ENCODE data around the gene UPP1. TPM values are rescaled to one million over a fixed set of nuclear protein-coding genes. Genes with fewer than 3 reads are reported as not detected.

The UPP1 gene
- total and polyA plus RNA-seq, 4 donors: 6.1 to 282 (median 82.9) TPM

DNA sequence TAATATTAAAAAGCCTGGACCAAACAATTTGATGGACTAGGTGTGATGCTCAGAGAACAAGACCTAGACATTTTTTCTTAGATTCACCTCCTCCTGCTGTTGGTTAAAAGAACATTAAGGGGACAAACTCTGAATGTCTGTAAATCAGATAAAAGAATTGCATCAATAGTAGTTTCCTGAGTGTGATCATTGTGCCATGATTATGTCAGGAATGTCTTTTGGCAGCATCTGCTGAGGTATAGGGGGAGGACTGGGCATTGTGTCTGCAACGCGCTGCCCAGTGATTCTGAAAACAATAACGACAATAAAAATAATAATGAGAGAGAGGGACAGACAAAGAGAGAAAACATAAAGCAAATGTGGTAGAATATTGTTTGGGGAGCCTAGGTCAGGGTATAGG lies 46.8 kb upstream of the UPP1 start:
- ATAC-seq (ENCODE audit: insufficient read depth, low FRiP score): no peak
- TF ChIP-seq, protein P1, sequence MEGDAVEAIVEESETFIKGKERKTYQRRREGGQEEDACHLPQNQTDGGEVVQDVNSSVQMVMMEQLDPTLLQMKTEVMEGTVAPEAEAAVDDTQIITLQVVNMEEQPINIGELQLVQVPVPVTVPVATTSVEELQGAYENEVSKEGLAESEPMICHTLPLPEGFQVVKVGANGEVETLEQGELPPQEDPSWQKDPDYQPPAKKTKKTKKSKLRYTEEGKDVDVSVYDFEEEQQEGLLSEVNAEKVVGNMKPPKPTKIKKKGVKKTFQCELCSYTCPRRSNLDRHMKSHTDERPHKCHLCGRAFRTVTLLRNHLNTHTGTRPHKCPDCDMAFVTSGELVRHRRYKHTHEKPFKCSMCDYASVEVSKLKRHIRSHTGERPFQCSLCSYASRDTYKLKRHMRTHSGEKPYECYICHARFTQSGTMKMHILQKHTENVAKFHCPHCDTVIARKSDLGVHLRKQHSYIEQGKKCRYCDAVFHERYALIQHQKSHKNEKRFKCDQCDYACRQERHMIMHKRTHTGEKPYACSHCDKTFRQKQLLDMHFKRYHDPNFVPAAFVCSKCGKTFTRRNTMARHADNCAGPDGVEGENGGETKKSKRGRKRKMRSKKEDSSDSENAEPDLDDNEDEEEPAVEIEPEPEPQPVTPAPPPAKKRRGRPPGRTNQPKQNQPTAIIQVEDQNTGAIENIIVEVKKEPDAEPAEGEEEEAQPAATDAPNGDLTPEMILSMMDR (IDR thresholded peaks at IDR 0.05; ENCODE audit: control extremely low read depth, extremely low read depth): no peak
- Histone ChIP-seq H3K4me1 (ENCODE audit: control insufficient read depth in 5 of 5, insufficient read depth in 5 of 5, low read length in 5 of 5) (no peaks in the 10 kb centered on the region), H3K36me3 (ENCODE audit: control insufficient read depth in 4 of 4, insufficient read depth in 4 of 4, low read length in 4 of 4) (no peaks in the 10 kb centered on the region), H3K9me3 (ENCODE audit: control insufficient read depth in 4 of 4, insufficient read depth in 3 of 4, low read length in 3 of 4) (no peaks in the 10 kb centered on the region), H3K27ac (ENCODE audit: low read depth in 1 of 2, low read length in 1 of 2) (no peak overlapping the region), H3K4me3 (no peak overlapping the region), H3K9ac (ENCODE audit: insufficient read depth in 1 of 2, low read length in 2 of 2) (no peak overlapping the region), H3K27me3 (ENCODE audit: control insufficient read depth in 3 of 3, insufficient read depth in 3 of 3, low read length in 2 of 3) (peaks cover 0 to 10% (median 0%) of the 10 kb centered on the region in 3 donors)
- DNase-seq: no peak
- 60 to 79% methylated on average over 3 of the region's 3 CpGs for WGBS, 2 donors

DNA sequence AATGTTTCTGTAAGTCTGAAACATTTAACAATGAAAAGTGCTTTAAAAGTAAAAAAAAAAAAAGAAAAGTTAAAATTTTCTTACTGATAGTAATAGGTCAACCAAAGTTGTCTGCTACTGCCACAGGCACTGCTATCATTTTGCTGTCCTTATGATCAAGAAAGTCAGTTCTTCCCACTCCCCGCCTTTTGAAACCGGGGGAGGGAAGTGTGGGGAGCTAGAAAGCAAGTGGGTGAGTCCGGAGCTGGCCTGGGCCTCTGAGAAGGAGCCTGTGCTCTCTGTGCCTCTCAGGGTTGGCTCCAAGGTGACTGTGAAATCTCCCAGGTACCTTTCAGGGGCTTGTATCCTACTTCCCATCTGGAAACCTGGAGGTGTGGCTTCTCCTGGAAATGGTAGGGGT lies 46.4 kb upstream of the UPP1 start:
- Histone ChIP-seq H3K9me3 (ENCODE audit: control insufficient read depth in 4 of 4, insufficient read depth in 3 of 4, low read length in 3 of 4) (no peaks in the 10 kb centered on the region), H3K36me3 (ENCODE audit: control insufficient read depth in 4 of 4, insufficient read depth in 4 of 4, low read length in 4 of 4) (no peaks in the 10 kb centered on the region), H3K9ac (ENCODE audit: insufficient read depth in 1 of 2, low read length in 2 of 2) (no peak overlapping the region), H3K27ac (ENCODE audit: low read depth in 1 of 2, low read length in 1 of 2) (no peak overlapping the region), H3K4me1 (ENCODE audit: control insufficient read depth in 5 of 5, insufficient read depth in 5 of 5, low read length in 5 of 5) (no peaks in the 10 kb centered on the region), H3K27me3 (ENCODE audit: control insufficient read depth in 3 of 3, insufficient read depth in 3 of 3, low read length in 2 of 3) (peaks cover 0 to 6% (median 0%) of the 10 kb centered on the region in 3 donors), H3K4me3 (no peak overlapping the region)
- DNase-seq (no peak), ATAC-seq (ENCODE audit: insufficient read depth, low FRiP score) (no peak)
- TF ChIP-seq, protein P1 (IDR thresholded peaks at IDR 0.05; ENCODE audit: control extremely low read depth, extremely low read depth): no peak
- WGBS, 2 donors: 58 to 74% methylated on average over 3 of the region's 3 CpGs

DNA sequence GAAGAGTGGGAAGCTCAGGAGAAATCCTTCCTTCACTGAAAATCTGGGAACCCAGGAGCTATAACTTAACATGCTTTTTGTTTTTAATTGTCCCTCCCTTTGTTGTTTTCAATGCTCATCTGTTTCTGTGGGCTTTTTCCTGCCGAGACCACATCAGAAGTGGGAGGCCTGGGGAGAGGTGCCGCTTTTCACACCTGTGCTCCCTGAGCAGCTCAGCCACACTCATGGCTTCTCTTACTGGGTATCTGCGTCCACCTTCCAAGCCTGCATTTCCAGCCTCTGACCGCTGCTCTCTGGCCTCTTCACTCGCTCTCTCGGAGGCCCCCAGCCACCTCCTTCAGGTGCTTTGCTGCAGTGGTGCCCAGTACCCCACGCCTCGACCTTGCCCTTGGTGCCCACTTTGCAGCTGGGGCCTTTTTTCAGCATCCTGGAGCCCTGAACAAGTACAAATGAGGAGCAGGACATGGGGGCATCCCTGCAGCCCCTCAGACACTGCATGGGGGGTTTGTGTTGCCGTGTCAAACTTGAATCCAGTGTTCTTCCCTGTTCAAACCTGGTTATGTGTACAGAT lies 43.8 kb upstream of the UPP1 start:
- H3K36me3 ChIP-seq (ENCODE audit: control insufficient read depth in 4 of 4, insufficient read depth in 4 of 4, low read length in 4 of 4): no peaks in the 10 kb centered on the region
- H3K27ac ChIP-seq (ENCODE audit: low read depth in 1 of 2, low read length in 1 of 2): no peak overlapping the region
- no peak overlapping the region for H3K4me3 ChIP-seq
- 77 to 90% methylated on average over 9 of the region's 9 CpGs for WGBS, 2 donors
- H3K9ac ChIP-seq (ENCODE audit: insufficient read depth in 1 of 2, low read length in 2 of 2): no peak overlapping the region
- DNase-seq (no peak), ATAC-seq (ENCODE audit: insufficient read depth, low FRiP score) (no peak)
- H3K4me1 ChIP-seq (ENCODE audit: control insufficient read depth in 5 of 5, insufficient read depth in 5 of 5, low read length in 5 of 5): no peaks in the 10 kb centered on the region
- H3K9me3 ChIP-seq (ENCODE audit: control insufficient read depth in 4 of 4, insufficient read depth in 3 of 4, low read length in 3 of 4): peaks cover 0 to 4% (median 0%) of the 10 kb centered on the region in 4 donors
- no peaks in the 10 kb centered on the region for H3K27me3 ChIP-seq (ENCODE audit: control insufficient read depth in 3 of 3, insufficient read depth in 3 of 3, low read length in 2 of 3)
- TF ChIP-seq, protein P1 (IDR thresholded peaks at IDR 0.05; ENCODE audit: control extremely low read depth, extremely low read depth): no peak

DNA sequence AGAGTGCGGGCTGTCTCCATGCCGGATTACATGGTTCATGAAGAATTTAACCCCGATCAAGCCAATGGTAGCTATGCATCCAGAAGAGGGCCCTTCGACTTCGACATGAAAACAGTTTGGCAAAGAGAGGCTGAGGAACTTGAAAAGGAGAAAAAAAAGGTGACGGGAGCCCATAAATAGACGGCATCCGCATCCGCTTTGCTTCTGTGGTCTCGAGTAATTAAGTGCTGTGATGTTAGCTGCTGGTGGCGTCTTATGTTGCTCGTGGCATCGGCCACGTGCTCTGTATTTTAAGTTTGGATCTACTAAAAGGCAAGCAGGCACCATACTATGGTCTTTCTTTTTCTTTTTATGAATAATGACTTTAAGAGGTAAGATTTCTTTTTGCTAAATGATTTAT lies 42.6 kb upstream of the UPP1 start:
- H3K4me3 ChIP-seq: no peak overlapping the region
- H3K27ac ChIP-seq (ENCODE audit: low read depth in 1 of 2, low read length in 1 of 2): no peak overlapping the region
- H3K4me1 ChIP-seq (ENCODE audit: control insufficient read depth in 5 of 5, insufficient read depth in 5 of 5, low read length in 5 of 5): no peaks in the 10 kb centered on the region
- WGBS, 2 donors: 66 to 70% methylated on average over 14 of the region's 14 CpGs
- ATAC-seq (ENCODE audit: insufficient read depth, low FRiP score) (no peak), DNase-seq (peak in 1 of 3 donors; percentile 12)
- no peaks in the 10 kb centered on the region for H3K36me3 ChIP-seq (ENCODE audit: control insufficient read depth in 4 of 4, insufficient read depth in 4 of 4, low read length in 4 of 4)
- H3K9me3 ChIP-seq (ENCODE audit: control insufficient read depth in 4 of 4, insufficient read depth in 3 of 4, low read length in 3 of 4): peaks cover 0 to 4% (median 0%) of the 10 kb centered on the region in 4 donors
- TF ChIP-seq, protein P1 (IDR thresholded peaks at IDR 0.05; ENCODE audit: control extremely low read depth, extremely low read depth): no peak
- H3K27me3 ChIP-seq (ENCODE audit: control insufficient read depth in 3 of 3, insufficient read depth in 3 of 3, low read length in 2 of 3): no peaks in the 10 kb centered on the region
- H3K9ac ChIP-seq (ENCODE audit: insufficient read depth in 1 of 2, low read length in 2 of 2): no peak overlapping the region
